HG02938 (cell line): ENCODE data around the gene IGLL5.

Source experiments
- ATAC-seq: cut with Tn5 transposase; IDR thresholded peaks from one replicate; pipeline ENCODE4 v1.9.1; 2021; ENCODE audit warnings: mild to moderate bottlenecking, moderate library complexity; ENCODE audit not compliant: unreplicated experiment

Gene IGLL5

DNA sequence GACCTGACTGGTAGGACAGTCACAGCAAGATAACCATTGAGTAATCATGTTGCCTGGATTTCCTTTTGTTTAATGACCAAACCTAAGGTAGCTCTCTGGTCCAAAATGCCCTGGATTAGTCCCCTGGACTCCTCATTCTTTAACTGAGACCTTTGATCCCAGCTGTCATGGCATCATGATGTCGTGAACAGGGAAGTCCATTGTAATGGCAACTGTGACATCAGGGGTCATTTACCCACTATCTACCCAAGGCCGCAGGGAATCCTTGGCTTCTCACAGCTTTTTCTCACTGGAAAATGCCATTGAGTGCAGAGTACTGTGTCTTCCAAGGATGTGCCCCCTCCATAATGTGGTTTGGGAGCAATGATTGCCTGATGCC, 29.1 kb upstream of the IGLL5 start:
- ATAC-seq = no peak

DNA sequence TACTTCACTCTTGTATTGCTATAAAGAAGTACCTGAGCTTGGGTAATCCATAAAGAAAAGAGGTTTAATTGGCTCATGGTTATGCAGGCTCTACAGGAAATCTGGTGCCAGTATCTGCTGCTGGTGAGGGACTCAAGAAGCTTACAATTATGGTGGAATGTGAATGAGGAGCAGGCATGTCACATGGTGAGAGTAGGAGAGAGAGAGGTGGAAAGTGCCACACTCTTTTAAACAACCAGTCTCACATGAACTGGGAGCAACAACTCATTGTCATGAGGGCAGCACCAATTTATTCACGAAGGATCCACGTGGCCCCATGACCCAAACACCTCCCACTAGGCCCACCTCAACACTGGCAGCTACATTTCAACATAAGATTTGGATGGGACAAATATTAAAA, 24.6 kb upstream of the IGLL5 start:
- no peak for ATAC-seq

DNA sequence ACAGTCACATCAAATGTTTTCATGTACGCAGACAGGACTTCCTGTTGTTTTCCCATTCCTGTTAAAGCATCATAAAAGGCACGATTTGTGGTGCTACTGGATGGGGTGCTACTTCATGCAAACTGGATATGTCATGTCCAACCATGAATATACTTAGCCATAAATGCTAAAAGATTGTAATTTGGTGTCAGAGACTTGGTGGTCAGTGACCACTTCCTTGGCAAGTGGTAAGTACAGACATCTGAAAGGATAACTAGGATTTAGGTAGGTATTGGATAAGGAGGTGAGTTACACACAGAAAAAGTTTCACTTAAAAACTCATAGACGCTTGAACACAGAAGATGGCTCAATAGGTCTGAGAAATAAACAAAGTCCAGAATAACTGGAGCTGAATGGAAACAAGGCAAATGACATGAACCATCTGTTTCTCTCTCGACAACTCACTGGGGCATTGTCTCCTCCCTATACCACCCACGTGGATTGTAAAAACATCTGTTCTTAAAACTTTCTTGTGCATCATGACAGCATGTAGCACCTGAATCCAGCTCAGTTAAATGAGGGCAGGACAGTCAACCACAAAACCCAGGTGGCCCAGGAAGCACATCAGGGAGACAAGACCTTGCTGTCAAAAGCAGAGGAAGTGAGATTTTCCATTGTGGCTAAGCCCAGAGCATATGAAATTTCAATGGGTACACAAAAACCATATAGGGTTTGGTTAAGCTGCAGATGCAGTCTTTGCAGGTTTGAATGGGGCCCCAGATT, 22.1 kb upstream of the IGLL5 start:
- ATAC-seq = peak; percentile 71

GRCh38 chr22:22866381-22867111, 21.1 kb upstream of the IGLL5 start:
- ATAC-seq = no peak

DNA sequence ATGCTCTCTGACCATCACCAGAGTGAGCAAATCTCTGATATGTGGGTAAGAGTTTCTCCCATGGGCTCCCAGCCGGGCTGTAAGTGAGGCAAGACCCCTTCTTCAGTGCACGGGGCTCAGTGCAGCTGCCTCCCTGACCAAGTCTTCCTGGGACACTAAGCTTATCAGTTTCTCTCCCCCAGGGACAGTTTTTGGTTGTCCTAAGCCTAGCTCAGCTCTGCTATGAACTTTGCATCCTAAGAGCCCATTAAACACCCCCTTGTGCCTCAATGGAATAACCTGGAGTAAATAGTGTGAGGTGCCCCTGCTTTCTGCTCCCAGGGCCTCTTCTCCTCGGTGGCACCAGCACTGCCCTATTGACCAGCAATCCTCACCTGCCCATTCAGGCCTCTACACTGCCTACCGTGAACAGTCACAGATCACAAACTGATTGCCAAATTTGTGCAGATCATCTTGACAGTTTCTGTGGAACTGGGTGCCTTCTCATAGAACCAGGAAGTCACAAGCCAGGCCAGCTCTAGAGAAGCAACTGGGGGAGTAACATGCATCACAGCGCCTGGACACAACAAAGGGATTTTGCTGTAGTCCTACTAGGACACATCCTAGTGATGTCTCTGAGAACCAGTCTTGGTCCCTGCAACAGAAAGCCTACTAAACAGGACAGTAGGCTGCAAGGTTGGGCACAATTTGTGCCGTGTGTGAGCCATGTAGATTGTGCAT, 19.5 kb upstream of the IGLL5 start:
- ATAC-seq = no peak

GRCh38 chr22:22870577-22871404, 16.8 kb upstream of the IGLL5 start:
- ATAC-seq = no peak

- ATAC-seq = no peak
These were observed 15.9 kb upstream of the IGLL5 start for GRCh38 chr22:22871536-22872278.

- no peak for ATAC-seq
These were observed 14.6 kb upstream of the IGLL5 start for GRCh38 chr22:22872722-22873708.

- ATAC-seq = no peak
These were observed 9.9 kb upstream of the IGLL5 start for GRCh38 chr22:22877523-22878210.

DNA sequence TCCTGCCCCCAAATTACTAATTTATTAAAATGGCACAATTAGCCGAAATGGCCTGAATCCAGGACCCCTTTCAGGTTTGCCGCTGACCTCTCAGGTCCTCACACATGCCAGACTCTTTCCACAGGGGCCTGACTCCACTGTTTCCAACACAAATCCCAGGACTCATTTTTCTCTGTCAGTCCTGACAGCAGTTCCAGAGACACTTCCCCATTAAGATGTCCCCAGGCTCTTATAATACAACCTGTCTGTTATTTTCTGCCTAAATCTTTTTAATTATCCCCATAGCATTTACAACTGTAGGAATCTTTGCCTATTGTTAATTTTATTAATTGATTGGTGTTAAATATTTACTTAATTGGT, 9.4 kb upstream of the IGLL5 start:
- no peak for ATAC-seq

- ATAC-seq = no peak
These were observed 8.6 kb upstream of the IGLL5 start for GRCh38 chr22:22878801-22879674.

- no peak for ATAC-seq
These were observed 7.9 kb upstream of the IGLL5 start for GRCh38 chr22:22879675-22880155.

DNA sequence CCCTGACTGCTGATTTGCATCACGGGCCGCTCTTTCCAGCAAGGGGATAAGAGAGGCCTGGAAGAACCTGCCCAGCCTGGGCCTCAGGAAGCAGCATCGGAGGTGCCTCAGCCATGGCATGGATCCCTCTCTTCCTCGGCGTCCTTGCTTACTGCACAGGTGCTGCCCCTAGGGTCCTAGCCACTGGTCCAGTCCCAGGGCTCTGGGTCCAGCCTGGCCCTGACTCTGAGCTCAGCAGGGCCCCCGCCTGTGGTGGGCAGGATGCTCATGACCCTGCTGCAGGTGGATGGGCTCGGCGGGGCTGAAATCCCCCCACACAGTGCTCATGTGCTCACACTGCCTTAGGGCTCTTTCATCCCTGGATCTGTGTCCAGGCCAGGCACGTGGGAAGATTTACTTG, 7.0 kb upstream of the IGLL5 start:
- no peak for ATAC-seq

DNA sequence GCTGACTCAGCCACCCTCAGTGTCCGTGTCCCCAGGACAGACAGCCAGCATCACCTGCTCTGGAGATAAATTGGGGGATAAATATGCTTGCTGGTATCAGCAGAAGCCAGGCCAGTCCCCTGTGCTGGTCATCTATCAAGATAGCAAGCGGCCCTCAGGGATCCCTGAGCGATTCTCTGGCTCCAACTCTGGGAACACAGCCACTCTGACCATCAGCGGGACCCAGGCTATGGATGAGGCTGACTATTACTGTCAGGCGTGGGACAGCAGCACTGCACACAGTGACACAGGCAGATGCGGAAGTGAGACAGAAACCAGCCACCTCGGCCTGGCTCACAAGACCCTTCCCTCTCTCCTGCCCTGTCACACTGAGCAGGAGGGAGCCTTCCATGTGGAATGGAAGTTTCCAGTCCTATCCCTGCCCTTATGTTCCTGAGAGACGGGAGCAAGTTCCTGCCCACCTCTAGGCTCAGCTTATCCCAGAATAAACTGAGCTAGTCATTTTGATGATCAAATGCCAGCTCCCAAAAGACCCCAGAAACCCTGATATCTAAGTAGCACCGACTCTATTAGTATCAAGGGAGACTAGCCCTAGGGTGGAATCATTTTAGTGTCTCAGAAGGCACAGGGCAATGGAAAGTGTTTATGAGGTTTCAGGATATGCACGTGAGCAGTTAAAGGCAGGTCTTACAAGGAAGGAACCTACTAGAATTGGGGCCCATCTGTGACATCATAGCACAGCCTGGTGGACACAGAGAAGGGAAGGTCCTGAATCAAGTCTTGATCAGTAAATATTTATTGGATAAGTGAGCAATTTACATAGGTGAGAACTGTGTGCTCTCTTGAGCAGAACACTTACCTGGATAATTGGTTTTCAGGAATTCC, 6.3 kb upstream of the IGLL5 start:
- no peak for ATAC-seq

GRCh38 chr22:22882033-22882717, 5.4 kb upstream of the IGLL5 start:
- no peak for ATAC-seq
